HCT116 (cell line): Measurements from ENCODE around the gene ASPHD1.

Source experiments
- CBX3 ChIP-seq: IDR thresholded peaks from 2 replicates; pipeline ENCODE4 v1.6.1; 2012; ENCODE audit warnings: low read depth
- EZH2phosphoT487 ChIP-seq: fragments of 200-600 bp; IDR thresholded peaks from 2 replicates; pipeline ENCODE4 v1.6.1; 2018; ENCODE audit warnings: antibody characterized with exemption, borderline replicate concordance
- POLR2A ChIP-seq: IDR thresholded peaks from 2 replicates; pipeline ENCODE4 v1.7.0; 2011; ENCODE audit warnings: borderline replicate concordance; ENCODE audit not compliant: insufficient read depth, insufficient read length; ENCODE audit errors: extremely low read depth
- POLR2AphosphoS5 ChIP-seq: IDR thresholded peaks from 2 replicates; pipeline ENCODE4 v1.6.1; 2011; ENCODE audit warnings: mild to moderate bottlenecking, low read depth, low read length, moderate library complexity
- TCF7L2 ChIP-seq: IDR thresholded peaks from 2 replicates; pipeline ENCODE4 v1.7.0; 2011; ENCODE audit warnings: borderline replicate concordance, inconsistent platforms; ENCODE audit not compliant: insufficient read depth, insufficient read length; ENCODE audit errors: extremely low read depth
- YY1 ChIP-seq: IDR thresholded peaks from 2 replicates; pipeline ENCODE4 v1.6.1; 2011; ENCODE audit warnings: low read length, low read depth, moderate library complexity, mild to moderate bottlenecking; ENCODE audit not compliant: insufficient replicate concordance; ENCODE audit errors: extremely low read depth
- TF ChIP-seq, protein P1 (sequence below), 3 experiments: fragments of 200-600 bp in 1 of 3; sonication (generic) in 1 of 3; IDR thresholded peaks in 2 of 3; conservative IDR thresholded peaks in 1 of 3; 2 replicates each; pipeline ENCODE4 v1.5.1; 2012 to 2017; ENCODE audit warnings: low read depth in 2 of 3, low read length in 2 of 3, antibody characterized with exemption in 1 of 3, borderline replicate concordance in 1 of 3, control low read depth in 1 of 3, mild to moderate bottlenecking in 1 of 3, mixed read lengths in 1 of 3, mixed run types in 1 of 3, moderate library complexity in 1 of 3; ENCODE audit not compliant: insufficient read depth in 1 of 3
- TF ChIP-seq, protein P2 (sequence below): IDR thresholded peaks from 2 replicates; pipeline ENCODE4 v1.6.1; 2012

DNA sequence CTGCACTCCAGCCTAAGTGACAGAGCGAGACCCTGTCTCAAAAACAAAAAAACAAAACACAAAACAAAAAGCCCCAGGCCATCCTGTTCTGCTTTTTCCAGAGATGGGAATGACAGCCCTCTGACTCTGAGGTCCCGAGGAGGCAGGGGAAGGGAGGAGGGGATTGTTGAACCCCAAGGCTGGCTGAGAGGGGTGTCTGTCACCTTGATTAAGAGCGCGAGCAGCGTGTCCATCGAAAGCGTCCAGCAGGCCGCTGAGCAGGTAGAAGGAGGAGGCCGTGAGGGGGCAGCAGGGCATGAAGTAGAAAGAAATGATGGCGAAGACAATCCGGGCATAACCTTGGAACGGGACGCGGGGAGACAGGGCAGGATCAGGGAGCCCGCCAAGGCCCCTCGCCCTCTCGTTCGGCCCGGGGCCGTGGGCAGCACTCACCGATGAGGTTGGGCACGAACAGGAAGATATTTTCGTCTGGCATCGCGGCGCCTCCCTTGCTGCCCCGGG lies 37.9 kb upstream of the ASPHD1 start:
- TF ChIP-seq YY1 (no peak), POLR2A (no peak), EZH2phosphoT487 (no peak), CBX3 (no peak), POLR2AphosphoS5 (no peak), TCF7L2 (no peak)
- TF ChIP-seq, protein P1, sequence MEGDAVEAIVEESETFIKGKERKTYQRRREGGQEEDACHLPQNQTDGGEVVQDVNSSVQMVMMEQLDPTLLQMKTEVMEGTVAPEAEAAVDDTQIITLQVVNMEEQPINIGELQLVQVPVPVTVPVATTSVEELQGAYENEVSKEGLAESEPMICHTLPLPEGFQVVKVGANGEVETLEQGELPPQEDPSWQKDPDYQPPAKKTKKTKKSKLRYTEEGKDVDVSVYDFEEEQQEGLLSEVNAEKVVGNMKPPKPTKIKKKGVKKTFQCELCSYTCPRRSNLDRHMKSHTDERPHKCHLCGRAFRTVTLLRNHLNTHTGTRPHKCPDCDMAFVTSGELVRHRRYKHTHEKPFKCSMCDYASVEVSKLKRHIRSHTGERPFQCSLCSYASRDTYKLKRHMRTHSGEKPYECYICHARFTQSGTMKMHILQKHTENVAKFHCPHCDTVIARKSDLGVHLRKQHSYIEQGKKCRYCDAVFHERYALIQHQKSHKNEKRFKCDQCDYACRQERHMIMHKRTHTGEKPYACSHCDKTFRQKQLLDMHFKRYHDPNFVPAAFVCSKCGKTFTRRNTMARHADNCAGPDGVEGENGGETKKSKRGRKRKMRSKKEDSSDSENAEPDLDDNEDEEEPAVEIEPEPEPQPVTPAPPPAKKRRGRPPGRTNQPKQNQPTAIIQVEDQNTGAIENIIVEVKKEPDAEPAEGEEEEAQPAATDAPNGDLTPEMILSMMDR (IDR thresholded peaks at IDR 0.05 in 2 of 3, conservative IDR thresholded peaks at IDR 0.05 in 1 of 3; ENCODE audit: borderline replicate concordance in 1 of 3, insufficient read depth in 1 of 3, low read depth in 2 of 3, low read length in 2 of 3) = 0 out of 6 replicates have a peak, but pooled peaks of 1 of the 3 experiments have one; percentile 15
- TF ChIP-seq, protein P2, sequence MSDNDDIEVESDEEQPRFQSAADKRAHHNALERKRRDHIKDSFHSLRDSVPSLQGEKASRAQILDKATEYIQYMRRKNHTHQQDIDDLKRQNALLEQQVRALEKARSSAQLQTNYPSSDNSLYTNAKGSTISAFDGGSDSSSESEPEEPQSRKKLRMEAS = no peak
